Muscle layer of duodenum (tissue), 2 donors: ENCODE measurements around the gene PURA.
A peak's percentile ranks its signal among the peaks of the same experiment; 100 is the strongest.

Source experiments
- H3K27ac ChIP-seq: one replicate; pipeline ENCODE4 v1.7.0; 2013; ENCODE audit warnings: mild to moderate bottlenecking, low read length
- H3K27me3 ChIP-seq: one replicate; pipeline ENCODE4 v1.7.0; 2013; ENCODE audit warnings: low read depth, mild to moderate bottlenecking, control low read depth, low read length
- H3K36me3 ChIP-seq, 2 donors: one replicate each; pipeline ENCODE4 v1.7.0; 2013; ENCODE audit warnings: low read length in 2 of 2, control low read depth in 1 of 2, mild to moderate bottlenecking in 1 of 2; ENCODE audit not compliant: insufficient read depth in 2 of 2, control insufficient read depth in 1 of 2
- H3K4me1 ChIP-seq, 2 donors: one replicate each; pipeline ENCODE4 v1.7.0; 2013; ENCODE audit warnings: low read length in 2 of 2, mild to moderate bottlenecking in 2 of 2, control low read depth in 1 of 2, moderate library complexity in 1 of 2; ENCODE audit not compliant: insufficient read depth in 2 of 2, control insufficient read depth in 1 of 2
- H3K4me3 ChIP-seq, 2 donors: one replicate each; pipeline ENCODE4 v1.7.0; 2013; ENCODE audit warnings: low read length in 2 of 2, low read depth in 1 of 2, mild to moderate bottlenecking in 1 of 2
- H3K9me3 ChIP-seq, 2 donors: one replicate each; pipeline ENCODE4 v1.7.0; 2013; ENCODE audit warnings: low read length in 2 of 2, control low read depth in 1 of 2, mild to moderate bottlenecking in 1 of 2; ENCODE audit not compliant: control insufficient read depth in 1 of 2
- donor health status: healthy.

PURA gene

GRCh38 chr5:140110646-140110957 is 3.3 kb upstream of the PURA start:
- Histone ChIP-seq H3K27ac (no peak overlapping the region), H3K4me1 (peaks cover 5 to 51% of the 10 kb centered on the region in 2 donors), H3K4me3 (no peak overlapping the region), H3K9me3 (no peaks in the 10 kb centered on the region), H3K27me3 (no peaks in the 10 kb centered on the region), H3K36me3 (peaks cover 0 to 4% of the 10 kb centered on the region in 2 donors)

GRCh38 chr5:140111011-140111858 is 2.7 kb upstream of the PURA start:
- Histone ChIP-seq H3K4me1 (peaks cover 10 to 57% of the 10 kb centered on the region in 2 donors), H3K36me3 (peaks cover 0 to 4% of the 10 kb centered on the region in 2 donors), H3K9me3 (no peaks in the 10 kb centered on the region), H3K27me3 (no peaks in the 10 kb centered on the region), H3K4me3 (no peak overlapping the region), H3K27ac (no peak overlapping the region)

- H3K27me3 ChIP-seq = no peaks in the 10 kb centered on the region
- H3K4me3 ChIP-seq = no peak overlapping the region
- no peaks in the 10 kb centered on the region for H3K9me3 ChIP-seq
- H3K36me3 ChIP-seq = peaks cover 0 to 4% of the 10 kb centered on the region in 2 donors
- H3K4me1 ChIP-seq = peaks cover 17 to 64% of the 10 kb centered on the region in 2 donors
- peak overlapping the region; percentile 13 for H3K27ac ChIP-seq
These were observed 1.9 kb upstream of the PURA start for GRCh38 chr5:140111859-140112551.

GRCh38 chr5:140112685-140113179 is 1.2 kb upstream of the PURA start:
- Histone ChIP-seq H3K27me3 (no peaks in the 10 kb centered on the region), H3K4me3 (peak overlapping the region in 1 of 2 donors; percentile 81), H3K27ac (peak overlapping the region; percentile 13), H3K4me1 (peaks cover 20 to 71% of the 10 kb centered on the region in 2 donors), H3K9me3 (no peaks in the 10 kb centered on the region), H3K36me3 (peaks cover 0 to 4% of the 10 kb centered on the region in 2 donors)

- Histone ChIP-seq H3K27me3 (no peaks in the 10 kb centered on the region), H3K27ac (peak overlapping the region; percentile 56), H3K4me1 (peaks cover 20 to 73% of the 10 kb centered on the region in 2 donors), H3K9me3 (no peaks in the 10 kb centered on the region), H3K36me3 (peaks cover 0 to 4% of the 10 kb centered on the region in 2 donors), H3K4me3 (peak overlapping the region; percentile 67 to 81)
These were observed 670 bp upstream of the PURA start for GRCh38 chr5:140113180-140113698.

- peaks cover 20 to 60% of the 10 kb centered on the region in 2 donors for H3K4me1 ChIP-seq
- no peaks in the 10 kb centered on the region for H3K27me3 ChIP-seq
- peak overlapping the region; percentile 78 for H3K27ac ChIP-seq
- peaks cover 0 to 4% of the 10 kb centered on the region in 2 donors for H3K36me3 ChIP-seq
- no peaks in the 10 kb centered on the region for H3K9me3 ChIP-seq
- H3K4me3 ChIP-seq = peak overlapping the region; percentile 68 to 81
These were observed 654 bp downstream of the PURA start for GRCh38 chr5:140114341-140115185.

- no peaks in the 10 kb centered on the region for H3K27me3 ChIP-seq
- H3K4me3 ChIP-seq = peak overlapping the region; percentile 68 to 81
- H3K4me1 ChIP-seq = peaks cover 20 to 59% of the 10 kb centered on the region in 2 donors
- peaks cover 0 to 4% of the 10 kb centered on the region in 2 donors for H3K36me3 ChIP-seq
- H3K9me3 ChIP-seq = no peaks in the 10 kb centered on the region
- H3K27ac ChIP-seq = peak overlapping the region; percentile 78
These were observed 1.2 kb downstream of the PURA start for GRCh38 chr5:140115186-140115500.

- peak overlapping the region in 1 of 2 donors; percentile 22 for H3K4me3 ChIP-seq
These were observed 2.8 kb downstream of the PURA start for GRCh38 chr5:140116716-140117115.

GRCh38 chr5:140117523-140117922 is 3.6 kb downstream of the PURA start:
- peaks cover 20 to 46% of the 10 kb centered on the region in 2 donors for H3K4me1 ChIP-seq
- H3K27ac ChIP-seq = no peak overlapping the region
- H3K27me3 ChIP-seq = no peaks in the 10 kb centered on the region
- no peak overlapping the region for H3K4me3 ChIP-seq
- H3K9me3 ChIP-seq = no peaks in the 10 kb centered on the region
- H3K36me3 ChIP-seq = peaks cover 0 to 4% of the 10 kb centered on the region in 2 donors

More at GRCh38 chr5:140116716-140117115, 2.8 kb downstream of the PURA start:
- peaks cover 0 to 4% of the 10 kb centered on the region in 2 donors for H3K36me3 ChIP-seq
- no peaks in the 10 kb centered on the region for H3K9me3 ChIP-seq
- peaks cover 20 to 54% of the 10 kb centered on the region in 2 donors for H3K4me1 ChIP-seq
- no peaks in the 10 kb centered on the region for H3K27me3 ChIP-seq
- H3K27ac ChIP-seq = no peak overlapping the region

- H3K27me3 ChIP-seq = no peaks in the 10 kb centered on the region
- peaks cover 20 to 37% of the 10 kb centered on the region in 2 donors for H3K4me1 ChIP-seq
- H3K9me3 ChIP-seq = no peaks in the 10 kb centered on the region
- peaks cover 0 to 4% of the 10 kb centered on the region in 2 donors for H3K36me3 ChIP-seq
- H3K27ac ChIP-seq = no peak overlapping the region
- H3K4me3 ChIP-seq = no peak overlapping the region
These were observed 4.5 kb downstream of the PURA start for GRCh38 chr5:140118302-140118936.
